HepG2 (cell line): Measurements from ENCODE around the gene TXNDC12. TPM values are rescaled to one million over a fixed set of nuclear protein-coding genes. Genes with fewer than 3 reads are reported as not detected.

ENCODE experiments used
- ARID3A ChIP-seq: IDR thresholded peaks from 2 replicates; pipeline ENCODE4 v1.6.1; 2012; ENCODE audit warnings: low read depth, low read length, improper control_type of control experiment
- ATF2 ChIP-seq: sonication (generic); formaldehyde crosslinking; IDR thresholded peaks from 2 replicates; pipeline ENCODE4 v1.4.0; 2020; ENCODE audit warnings: missing genetic modification reagents
- FUBP1 ChIP-seq: sonication (generic); formaldehyde crosslinking; IDR thresholded peaks from 2 replicates; pipeline ENCODE4 v1.5.1; 2020; ENCODE audit warnings: missing genetic modification reagents, mild to moderate bottlenecking, borderline replicate concordance
- HIC2 ChIP-seq: sonication (generic); formaldehyde crosslinking; IDR thresholded peaks from 2 replicates; pipeline ENCODE4 v1.9.0; 2022; ENCODE audit warnings: low read depth, missing genetic modification reagents
- LBX2 ChIP-seq: sonication (generic); formaldehyde crosslinking; IDR thresholded peaks from 2 replicates; pipeline ENCODE4 v1.5.0; 2020; ENCODE audit warnings: missing genetic modification reagents, mild to moderate bottlenecking, borderline replicate concordance
- MAFF ChIP-seq: IDR thresholded peaks from 2 replicates; pipeline ENCODE4 v1.6.1; 2011; ENCODE audit warnings: low read depth, low read length, improper control_type of control experiment
- MED1 ChIP-seq: sonication (generic); formaldehyde crosslinking; IDR thresholded peaks from 2 replicates; pipeline ENCODE4 v1.4.0; 2020; ENCODE audit warnings: missing genetic modification reagents
- MLLT10 ChIP-seq: sonication (generic); formaldehyde crosslinking; IDR thresholded peaks from 2 replicates; pipeline ENCODE4 v1.4.0; 2020; ENCODE audit warnings: missing genetic modification reagents
- NFKB2 ChIP-seq: sonication (generic); formaldehyde crosslinking; IDR thresholded peaks from 2 replicates; pipeline ENCODE4 v1.4.0; 2020; ENCODE audit warnings: missing genetic modification reagents, borderline replicate concordance
- PLSCR1 ChIP-seq: sonication (generic); formaldehyde crosslinking; IDR thresholded peaks from 2 replicates; pipeline ENCODE4 v1.5.0; 2020; ENCODE audit warnings: missing genetic modification reagents, mild to moderate bottlenecking, borderline replicate concordance
- RXRA ChIP-seq: sonication (generic); formaldehyde crosslinking; IDR thresholded peaks from 2 replicates; pipeline ENCODE4 v1.5.1; 2020; ENCODE audit warnings: missing genetic modification reagents
- SMARCE1 ChIP-seq: fragments of 450-650 bp; IDR thresholded peaks from 2 replicates; pipeline ENCODE4 v1.6.1; 2017; ENCODE audit warnings: borderline replicate concordance
- SRSF1 ChIP-seq: fragments of 200-400 bp; formaldehyde crosslinking; optimal IDR thresholded peaks from 2 replicates; pipeline ENCODE3; 2017; ENCODE audit warnings: mild to moderate bottlenecking, low read depth, low read length, moderate library complexity
- U2AF1 ChIP-seq: fragments of 200-400 bp; formaldehyde crosslinking; optimal IDR thresholded peaks from 2 replicates; pipeline ENCODE3; 2017; ENCODE audit warnings: mild to moderate bottlenecking, low read depth, low read length
- ZBTB21 ChIP-seq: sonication (generic); formaldehyde crosslinking; IDR thresholded peaks from 2 replicates; pipeline ENCODE4 v1.4.0; 2020; ENCODE audit warnings: missing genetic modification reagents
- ZNF121 ChIP-seq: sonication (generic); formaldehyde crosslinking; IDR thresholded peaks from 2 replicates; pipeline ENCODE4 v1.5.0; 2020; ENCODE audit warnings: mild to moderate bottlenecking, missing genetic modification reagents
- ZNF615 ChIP-seq: sonication (generic); formaldehyde crosslinking; IDR thresholded peaks from 2 replicates; pipeline ENCODE4 v1.5.0; 2020; ENCODE audit warnings: mild to moderate bottlenecking, missing genetic modification reagents, borderline replicate concordance
- ZNF773 ChIP-seq: sonication (generic); formaldehyde crosslinking; IDR thresholded peaks from 2 replicates; pipeline ENCODE4 v1.4.0; 2020; ENCODE audit warnings: missing genetic modification reagents, borderline replicate concordance
- ZNF790 ChIP-seq: sonication (generic); formaldehyde crosslinking; IDR thresholded peaks from 2 replicates; pipeline ENCODE4 v1.8.0; 2022; ENCODE audit warnings: missing genetic modification reagents, mild to moderate bottlenecking, borderline replicate concordance
- ZSCAN21 ChIP-seq: sonication (generic); formaldehyde crosslinking; IDR thresholded peaks from 2 replicates; pipeline ENCODE4 v1.8.0; 2022; ENCODE audit warnings: mild to moderate bottlenecking, missing genetic modification reagents, moderate library complexity, borderline replicate concordance
- ZSCAN30 ChIP-seq: sonication (generic); formaldehyde crosslinking; IDR thresholded peaks from 2 replicates; pipeline ENCODE4 v1.5.0; 2020; ENCODE audit warnings: mild to moderate bottlenecking, missing genetic modification reagents
- polyA plus RNA-seq, 8 experiments: library from polyadenylated mRNA; depleted of rRNA in 3 of 8; stranded (reverse) in 7 of 8; unstranded in 1 of 8; fragments of >200 nt; fragmentation: Illumina TruSeq in 4 of 8; extraction: Trizol in 4 of 8; gene quantifications; 2 replicates each; pipeline versions ENCODE4 v1.2.1 to v1.2.3, GENCODE V29; 2011 to 2016; ENCODE audit warnings: low read depth in 4 of 8, missing spikeins in 1 of 8, mixed read lengths in 1 of 8; ENCODE audit not compliant: insufficient read depth in 1 of 8
- total RNA-seq, 5 experiments: library from RNA; depleted of rRNA; stranded (reverse); fragments of >200 nt; fragmentation: Illumina TruSeq; extraction: Trizol; gene quantifications; 2 replicates each; pipeline ENCODE4 v1.2.3, GENCODE V29; 2016; ENCODE audit warnings: low read depth in 1 of 5

TXNDC12 gene
- total and polyA plus RNA-seq, 2 of the 13 experiments (the other 11 are each of a cell fraction or from before 2014, with no cell fraction given), result 65.6 to 67.2 TPM

GRCh38 chr1:52056163-52056936 lies 1.4 kb upstream of the TXNDC12 start, which contains the start of gene BTF3L4 (continued):
- TF ChIP-seq SMARCE1 (no peak), ZSCAN30 (CRISPR knock-in tag) (no peak), NFKB2 (CRISPR knock-in tag) (0 out of 2 replicates have a peak, but pooled peaks have one; percentile 68), FUBP1 (CRISPR knock-in tag) (no peak), ZNF615 (0 out of 2 replicates have a peak, but pooled peaks have one; percentile 6), ZNF790 (CRISPR knock-in tag) (0 out of 2 replicates have a peak, but pooled peaks have one; percentile 1), RXRA (CRISPR knock-in tag) (peak; percentile 48; the same call in 1 of the 2 replicates), MED1 (CRISPR knock-in tag) (no peak), ZSCAN21 (CRISPR knock-in tag) (peak; percentile 85; the same call in 1 of the 2 replicates), MAFF (no peak), ZBTB21 (CRISPR knock-in tag) (no peak), PLSCR1 (CRISPR knock-in tag) (no peak), ARID3A (no peak), MLLT10 (CRISPR knock-in tag) (no peak), HIC2 (CRISPR knock-in tag) (no peak), ZNF773 (CRISPR knock-in tag) (0 out of 2 replicates have a peak, but pooled peaks have one; percentile 80), LBX2 (peak; percentile 73), U2AF1 (no peak), SRSF1 (no peak), ATF2 (CRISPR knock-in tag) (no peak), ZNF121 (CRISPR knock-in tag) (no peak)
